Transverse colon (tissue), 4 donors: ENCODE results near the gene MALT1.

Experiments
- CTCF ChIP-seq, 5 experiments: fragments of 200-600 bp in 3 of 5; fragments of 450-650 bp in 2 of 5; sonication (generic) in 3 of 5; IDR thresholded peaks; 1 replicate in 2 of 5; 2 replicates in 3 of 5; pipeline ENCODE4 v1.5.1; 2016 to 2017; ENCODE audit warnings: antibody characterized with exemption in 5 of 5, inconsistent platforms in 3 of 5, mild to moderate bottlenecking in 2 of 5, moderate library complexity in 1 of 5
- EP300 ChIP-seq: sonication (generic); formaldehyde crosslinking; IDR thresholded peaks from one replicate; pipeline ENCODE4 v1.6.1; 2017; ENCODE audit warnings: antibody characterized with exemption, low read depth
- POLR2AphosphoS5 ChIP-seq, 3 donors: sonication (generic); formaldehyde crosslinking; IDR thresholded peaks; one replicate each; pipeline ENCODE4 v1.6.1; 2016; ENCODE audit warnings: antibody characterized with exemption in 3 of 3

GRCh38 chr18:58756596-58757240, 85.5 kb downstream of the MALT1 start:
- no peak for TF ChIP-seq CTCF (IDR thresholded peaks at IDR 0.05)
- TF ChIP-seq POLR2AphosphoS5 (IDR thresholded peaks at IDR 0.05), result no peak
- no peak for TF ChIP-seq EP300
